GM12892 (cell line): ENCODE results near the gene ARSJ.

Source experiments
- POLR2A ChIP-seq: IDR thresholded peaks from 2 replicates; pipeline ENCODE4 v1.6.1; 2011; ENCODE audit warnings: low read depth, low read length, control low read depth
- POLR2AphosphoS5 ChIP-seq: IDR thresholded peaks from 2 replicates; pipeline ENCODE4 v1.6.1; 2011; ENCODE audit warnings: low read depth, low read length, control low read depth

GRCh38 chr4:113878668-113879067 lies 100.8 kb downstream of the ARSJ start:
- no peak for TF ChIP-seq POLR2A
- no peak for TF ChIP-seq POLR2AphosphoS5
